ENCODE data around the gene ADAM12.
A peak's percentile ranks its signal among the peaks of the same experiment; 100 is the strongest.

The ADAM12 gene, protein sequence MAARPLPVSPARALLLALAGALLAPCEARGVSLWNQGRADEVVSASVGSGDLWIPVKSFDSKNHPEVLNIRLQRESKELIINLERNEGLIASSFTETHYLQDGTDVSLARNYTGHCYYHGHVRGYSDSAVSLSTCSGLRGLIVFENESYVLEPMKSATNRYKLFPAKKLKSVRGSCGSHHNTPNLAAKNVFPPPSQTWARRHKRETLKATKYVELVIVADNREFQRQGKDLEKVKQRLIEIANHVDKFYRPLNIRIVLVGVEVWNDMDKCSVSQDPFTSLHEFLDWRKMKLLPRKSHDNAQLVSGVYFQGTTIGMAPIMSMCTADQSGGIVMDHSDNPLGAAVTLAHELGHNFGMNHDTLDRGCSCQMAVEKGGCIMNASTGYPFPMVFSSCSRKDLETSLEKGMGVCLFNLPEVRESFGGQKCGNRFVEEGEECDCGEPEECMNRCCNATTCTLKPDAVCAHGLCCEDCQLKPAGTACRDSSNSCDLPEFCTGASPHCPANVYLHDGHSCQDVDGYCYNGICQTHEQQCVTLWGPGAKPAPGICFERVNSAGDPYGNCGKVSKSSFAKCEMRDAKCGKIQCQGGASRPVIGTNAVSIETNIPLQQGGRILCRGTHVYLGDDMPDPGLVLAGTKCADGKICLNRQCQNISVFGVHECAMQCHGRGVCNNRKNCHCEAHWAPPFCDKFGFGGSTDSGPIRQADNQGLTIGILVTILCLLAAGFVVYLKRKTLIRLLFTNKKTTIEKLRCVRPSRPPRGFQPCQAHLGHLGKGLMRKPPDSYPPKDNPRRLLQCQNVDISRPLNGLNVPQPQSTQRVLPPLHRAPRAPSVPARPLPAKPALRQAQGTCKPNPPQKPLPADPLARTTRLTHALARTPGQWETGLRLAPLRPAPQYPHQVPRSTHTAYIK

DNA sequence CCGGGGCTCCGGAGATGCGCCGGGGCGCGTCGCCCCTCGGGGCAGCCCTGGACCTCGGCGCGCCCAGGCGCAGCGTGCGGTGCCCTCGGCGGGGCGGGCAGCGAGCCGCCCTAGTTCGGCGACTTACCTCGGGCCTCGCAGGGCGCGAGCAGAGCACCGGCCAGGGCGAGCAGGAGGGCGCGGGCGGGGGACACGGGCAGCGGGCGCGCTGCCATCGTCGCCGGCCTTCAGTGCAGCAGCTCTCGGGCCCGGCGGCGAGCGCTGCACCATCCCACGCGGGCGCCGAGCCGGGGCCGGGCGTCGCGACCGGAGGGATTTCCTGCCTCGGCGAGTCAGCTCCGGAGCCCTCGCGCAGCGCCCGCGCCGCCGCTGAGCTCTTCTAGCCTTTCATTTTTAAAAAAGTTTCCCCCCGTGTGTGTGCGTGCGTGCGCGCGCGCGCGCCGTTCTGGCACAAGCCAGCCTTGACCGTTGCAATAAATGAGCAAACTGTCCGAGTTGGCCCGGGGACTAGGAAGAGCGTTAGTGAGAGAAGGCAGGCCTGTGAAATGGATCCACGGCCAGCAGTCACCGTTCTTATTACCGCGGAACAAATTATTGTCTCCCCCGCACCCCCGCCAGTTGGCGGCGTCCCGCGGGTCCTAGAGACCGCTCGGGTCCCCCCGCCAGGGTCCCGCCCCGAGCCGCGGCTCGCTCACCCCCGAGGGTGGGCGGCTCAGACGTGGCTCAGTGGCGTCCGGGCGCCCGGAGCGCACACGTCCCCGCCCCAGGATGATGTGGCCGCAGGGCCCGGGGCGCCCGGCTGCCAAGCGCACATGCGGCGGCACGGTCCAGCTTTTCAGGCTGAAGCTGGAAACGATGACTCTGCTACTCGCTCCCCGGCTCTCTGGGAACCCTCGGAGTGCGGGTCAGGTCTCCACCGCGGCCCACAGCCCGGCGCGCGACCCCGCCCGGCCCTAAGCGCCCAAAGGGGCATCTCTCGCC is at the start of gene ADAM12:
Gene ADAM12, minus strand, starts transcription at position 547 of the 981 bp plus-strand sequence. Its CDS starts 332 bp downstream, at position 215.
- peak; percentile 62 for DNase-seq (ENCODE audit: low read depth)

DNA sequence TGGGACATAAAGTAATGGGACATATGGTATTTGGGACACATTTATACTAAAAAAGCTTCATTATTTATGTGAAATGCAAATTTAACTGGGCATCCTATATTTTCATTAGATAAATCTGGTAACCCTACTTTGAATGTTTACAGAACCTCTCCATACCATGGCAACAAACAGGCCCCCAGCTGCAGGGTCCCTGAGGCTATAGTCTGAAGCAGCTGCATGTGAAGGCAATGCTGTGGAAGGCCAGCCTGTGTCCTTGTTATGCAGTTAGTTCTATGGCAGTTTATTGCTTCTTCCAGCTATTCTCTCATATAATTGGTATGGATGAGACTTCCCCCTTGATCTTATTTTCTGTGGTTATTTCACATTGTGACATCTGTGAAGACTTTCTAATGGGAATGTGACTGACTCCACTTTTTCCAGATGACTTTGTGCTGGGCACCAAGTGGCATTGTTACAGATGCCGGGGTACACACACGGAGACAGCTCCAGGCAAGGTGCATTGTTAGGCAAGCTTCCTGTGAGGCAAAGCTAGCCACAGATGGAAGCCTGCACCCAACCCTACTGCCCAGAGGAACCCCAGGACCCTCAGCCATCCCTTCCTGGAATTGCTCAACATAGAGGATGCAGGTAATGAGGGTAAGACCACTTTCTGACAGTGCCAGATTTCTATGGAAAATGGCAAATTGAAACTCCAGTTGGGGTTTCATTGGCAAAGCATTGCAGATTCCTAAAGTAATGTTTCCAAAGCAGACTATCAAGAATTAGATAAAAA is 49.5 kb upstream of the ADAM12 start:
- no peak for DNase-seq (ENCODE audit: low read depth)

DNA sequence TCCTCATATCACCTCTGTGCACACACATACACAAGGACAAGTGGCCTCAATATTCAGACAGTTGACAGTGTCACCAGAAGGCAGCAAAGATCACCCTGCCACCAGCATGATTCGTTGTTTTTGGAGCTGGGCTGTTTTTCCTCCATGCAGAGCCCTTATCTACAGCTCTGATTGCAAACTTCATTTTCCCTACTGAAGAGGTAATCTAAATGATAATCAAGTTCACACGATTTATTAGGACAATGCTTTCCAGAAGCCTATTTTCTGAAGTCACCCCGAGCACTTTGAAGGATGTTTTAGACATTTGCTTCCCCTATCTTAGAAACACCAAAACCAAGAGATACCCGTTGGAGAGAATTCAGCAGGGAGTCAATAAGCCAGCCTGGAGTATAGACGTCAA is 46.0 kb upstream of the ADAM12 start:
- no peak for DNase-seq (ENCODE audit: low read depth)

DNA sequence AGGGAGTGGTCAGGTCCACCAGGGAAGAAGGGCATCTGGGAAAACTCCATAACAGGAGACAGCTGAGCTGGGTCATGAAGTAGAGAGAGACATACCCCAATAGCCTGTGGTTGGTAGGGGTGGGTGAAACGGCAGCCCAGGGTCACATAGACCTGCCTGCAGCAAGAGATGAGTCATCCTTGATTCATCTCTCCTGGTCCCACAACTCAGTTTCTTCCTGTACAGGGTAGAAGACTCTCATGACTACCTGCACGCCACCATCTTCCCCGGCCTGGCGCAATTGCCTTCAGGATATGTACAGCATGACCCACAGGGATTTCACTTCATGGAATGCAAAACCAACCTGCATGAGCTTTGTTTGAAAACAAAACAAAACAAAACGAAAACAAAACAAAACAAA is 45.1 kb upstream of the ADAM12 start:
- DNase-seq (ENCODE audit: low read depth) = no peak

DNA sequence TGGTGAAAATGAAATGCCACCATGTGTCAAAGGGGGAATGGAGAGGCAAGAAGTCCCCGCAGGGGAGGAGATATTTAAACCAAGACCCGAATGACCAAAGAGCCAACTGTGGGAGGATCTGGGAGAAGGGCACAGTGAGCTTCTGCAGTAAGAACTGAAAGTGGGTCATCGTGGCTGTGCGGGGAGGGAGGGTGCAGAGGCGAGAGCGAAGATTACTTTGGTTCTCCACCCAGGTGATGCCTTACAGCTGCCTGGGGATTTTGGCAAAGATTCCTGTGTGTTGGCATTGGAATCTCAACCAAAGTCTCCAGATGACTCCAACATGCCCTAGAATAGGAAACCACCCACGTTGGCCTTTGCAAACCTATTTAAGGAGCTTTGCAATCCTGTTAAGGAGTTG is 44.2 kb upstream of the ADAM12 start:
- DNase-seq (ENCODE audit: low read depth) = no peak

DNA sequence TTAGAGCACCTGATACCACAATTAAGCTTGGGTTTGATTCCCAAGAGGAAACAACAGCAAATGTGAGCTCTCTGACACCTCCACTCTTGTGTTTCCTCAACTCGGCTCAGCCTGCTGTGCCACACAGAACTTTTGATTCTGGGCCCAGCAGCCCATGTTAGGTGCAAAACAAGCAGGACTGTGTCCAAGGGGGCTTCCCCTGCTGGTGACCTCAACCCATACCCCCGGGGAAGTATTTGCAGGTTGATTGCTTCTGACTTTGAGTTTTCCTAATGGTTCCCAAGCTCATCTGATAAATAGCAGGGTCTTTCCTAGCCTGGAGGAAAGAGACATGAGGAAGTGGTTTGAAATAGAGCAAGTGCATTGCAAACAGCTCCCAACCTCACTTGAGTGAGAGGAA is 43.5 kb upstream of the ADAM12 start:
- no peak for DNase-seq (ENCODE audit: low read depth)

DNA sequence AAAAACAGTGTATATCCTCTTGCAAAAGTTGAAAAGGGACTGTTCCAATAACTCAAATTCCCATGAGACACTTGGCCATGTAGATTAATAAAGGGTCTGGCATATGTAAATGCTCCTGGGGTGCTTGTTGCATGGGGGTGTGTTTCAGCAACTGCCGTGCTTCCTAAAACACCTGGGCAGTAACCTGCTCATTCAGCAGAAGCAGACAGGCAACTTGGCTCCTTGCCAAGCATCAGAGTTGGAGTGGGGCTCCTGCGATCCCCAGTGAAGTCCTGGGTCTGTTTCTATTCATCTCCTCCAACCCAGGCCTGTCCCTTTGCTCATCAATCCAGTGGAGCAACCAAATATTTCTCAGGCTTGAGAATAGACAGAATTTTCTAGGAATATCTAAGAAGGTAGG is 42.2 kb upstream of the ADAM12 start:
- DNase-seq (ENCODE audit: low read depth) = no peak

DNA sequence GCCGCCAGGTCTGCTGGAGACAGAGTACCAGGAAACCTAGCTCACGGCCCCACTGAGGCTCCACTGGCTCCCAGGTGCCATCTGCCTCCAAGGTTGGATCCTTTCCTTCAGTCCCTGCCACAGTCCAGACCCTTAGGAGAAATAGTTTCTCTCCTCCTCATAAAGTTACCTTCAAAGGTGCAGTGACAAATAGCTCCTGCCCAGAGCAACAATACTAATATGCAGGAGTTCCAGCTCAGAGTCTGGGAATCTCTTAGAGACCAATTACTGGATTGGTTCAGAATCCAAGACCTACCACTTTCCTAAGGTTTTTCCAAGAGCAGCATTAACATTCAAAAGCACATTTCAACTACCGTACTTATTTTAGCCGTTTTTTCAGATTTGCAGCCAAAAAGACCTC is 41.0 kb upstream of the ADAM12 start:
- DNase-seq (ENCODE audit: low read depth) = no peak

DNA sequence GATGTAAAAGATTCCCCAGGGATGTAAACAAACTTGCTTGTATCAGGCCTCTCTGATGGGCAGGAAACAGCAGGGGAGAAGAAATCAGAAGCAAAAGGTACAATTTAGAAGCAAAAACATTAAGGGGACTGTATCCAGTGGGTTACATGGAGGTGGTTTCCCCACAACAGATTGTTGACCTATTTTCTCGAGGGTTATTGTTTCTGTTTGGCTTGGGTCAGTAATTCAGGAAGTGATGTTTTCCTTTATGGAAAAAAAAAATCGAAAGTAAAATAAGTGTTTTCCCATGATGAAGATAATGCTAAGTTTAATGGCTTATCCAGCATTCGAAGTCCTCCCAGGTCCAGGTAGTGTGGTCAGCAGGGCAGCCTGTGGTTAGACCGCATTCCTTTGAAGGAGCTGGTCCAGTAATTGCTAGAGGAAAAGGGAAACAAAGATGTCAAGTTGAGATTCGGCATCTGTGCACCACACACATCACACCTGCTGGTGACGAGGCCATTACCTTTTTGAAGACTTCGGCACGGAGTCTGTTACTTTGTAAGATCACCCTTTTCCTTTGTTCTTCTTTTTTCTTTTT is 37.3 kb upstream of the ADAM12 start:
- no peak for DNase-seq (ENCODE audit: low read depth)

DNA sequence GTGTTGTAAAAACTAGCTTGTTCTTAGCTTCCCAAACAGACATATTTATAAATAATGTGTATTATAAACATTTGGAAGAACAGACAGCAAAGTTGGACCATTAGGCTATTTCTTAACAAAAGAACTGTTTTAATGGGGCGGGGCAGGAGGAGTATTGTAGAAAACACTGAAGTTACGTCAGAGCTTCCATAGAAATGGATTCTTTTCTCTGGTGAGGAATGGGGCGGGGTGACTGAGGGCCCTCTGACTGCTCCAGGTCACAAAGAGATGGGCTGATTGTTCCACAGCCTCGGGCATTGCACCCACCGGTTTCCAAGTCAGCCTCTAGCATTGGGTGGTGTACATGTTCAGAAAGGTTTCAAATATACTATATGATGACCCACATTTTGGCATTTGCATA is 36.8 kb upstream of the ADAM12 start:
- no peak for DNase-seq (ENCODE audit: low read depth)

DNA sequence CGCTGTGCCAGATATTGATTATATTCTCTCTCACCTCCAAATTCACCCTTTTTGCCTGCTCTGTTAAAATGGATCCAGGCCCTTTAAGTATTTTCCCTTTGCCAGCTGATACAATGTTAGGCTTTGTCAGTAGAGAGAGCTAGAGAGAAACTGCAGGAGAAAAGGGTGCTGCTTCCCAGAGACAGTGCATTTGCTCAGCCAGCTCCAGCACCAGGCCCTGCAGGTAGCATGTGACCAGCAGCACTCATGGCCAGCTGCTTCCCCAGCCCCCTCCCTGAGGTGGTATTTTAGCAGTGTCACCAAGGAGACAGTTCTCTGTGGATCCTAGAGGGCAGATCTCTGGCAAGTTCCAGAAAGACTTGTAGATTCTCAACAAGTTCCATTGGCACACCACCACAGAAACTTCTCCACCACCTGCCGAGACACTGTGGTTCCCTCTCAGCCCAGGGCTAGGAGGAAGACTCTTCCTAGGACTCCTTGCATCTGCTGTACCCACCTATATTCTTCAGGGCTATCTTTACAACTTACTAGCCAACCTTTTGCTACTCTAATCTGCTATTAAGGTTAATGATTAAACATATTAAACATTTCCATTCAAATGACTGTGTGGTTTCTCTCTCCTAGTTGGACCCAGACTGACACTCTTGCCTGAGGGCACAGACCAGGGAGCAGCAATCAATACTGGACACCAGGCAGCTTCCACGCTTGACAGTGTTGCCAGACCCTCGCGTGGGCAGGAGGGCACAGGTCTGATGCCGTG is 35.6 kb upstream of the ADAM12 start:
- DNase-seq (ENCODE audit: low read depth) = no peak

DNA sequence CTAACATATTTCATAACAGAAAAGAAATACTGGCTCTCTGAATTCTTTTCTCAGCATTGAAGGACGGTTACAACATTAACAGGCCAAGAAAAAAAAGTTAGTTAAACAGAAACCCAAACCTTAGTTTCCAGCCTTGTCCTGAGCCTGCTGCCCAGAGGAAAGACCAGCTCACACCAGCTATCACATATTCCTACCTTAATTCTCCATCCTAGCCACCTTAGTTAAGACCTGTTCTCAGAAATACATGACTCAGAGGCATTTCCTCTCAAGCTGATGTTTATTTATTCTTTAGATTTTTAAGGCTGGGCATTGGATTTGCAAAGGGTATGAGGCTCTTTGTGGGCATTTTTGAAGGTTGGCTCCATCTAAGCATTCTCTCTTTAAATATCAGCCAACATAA is 34.3 kb upstream of the ADAM12 start:
- peak; percentile 20 for DNase-seq (ENCODE audit: low read depth)

DNA sequence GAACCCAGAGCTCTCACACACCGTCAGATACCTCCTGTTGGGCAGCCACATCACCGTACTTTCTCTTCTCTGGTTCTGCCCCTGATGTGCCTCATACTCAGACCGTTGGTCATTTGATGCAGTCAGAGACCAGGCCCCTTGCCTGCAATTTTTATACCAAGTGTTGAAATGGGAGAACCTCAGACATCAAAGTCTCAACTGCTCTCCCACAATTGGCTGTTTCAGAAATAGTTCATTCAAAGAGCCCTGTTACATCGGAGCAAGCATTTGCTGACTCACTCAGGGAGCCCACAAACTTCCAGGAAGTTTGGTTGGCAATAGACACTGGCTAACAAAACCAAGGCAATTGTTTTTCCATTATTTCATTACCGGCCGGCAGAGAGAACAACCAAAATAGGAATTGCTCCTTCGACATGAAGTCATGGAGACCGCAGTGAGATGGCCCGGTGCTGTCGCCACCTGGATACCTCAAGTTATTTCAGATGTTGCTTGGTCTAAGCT is 33.5 kb upstream of the ADAM12 start:
- peak; percentile 91 for DNase-seq (ENCODE audit: low read depth)

DNA sequence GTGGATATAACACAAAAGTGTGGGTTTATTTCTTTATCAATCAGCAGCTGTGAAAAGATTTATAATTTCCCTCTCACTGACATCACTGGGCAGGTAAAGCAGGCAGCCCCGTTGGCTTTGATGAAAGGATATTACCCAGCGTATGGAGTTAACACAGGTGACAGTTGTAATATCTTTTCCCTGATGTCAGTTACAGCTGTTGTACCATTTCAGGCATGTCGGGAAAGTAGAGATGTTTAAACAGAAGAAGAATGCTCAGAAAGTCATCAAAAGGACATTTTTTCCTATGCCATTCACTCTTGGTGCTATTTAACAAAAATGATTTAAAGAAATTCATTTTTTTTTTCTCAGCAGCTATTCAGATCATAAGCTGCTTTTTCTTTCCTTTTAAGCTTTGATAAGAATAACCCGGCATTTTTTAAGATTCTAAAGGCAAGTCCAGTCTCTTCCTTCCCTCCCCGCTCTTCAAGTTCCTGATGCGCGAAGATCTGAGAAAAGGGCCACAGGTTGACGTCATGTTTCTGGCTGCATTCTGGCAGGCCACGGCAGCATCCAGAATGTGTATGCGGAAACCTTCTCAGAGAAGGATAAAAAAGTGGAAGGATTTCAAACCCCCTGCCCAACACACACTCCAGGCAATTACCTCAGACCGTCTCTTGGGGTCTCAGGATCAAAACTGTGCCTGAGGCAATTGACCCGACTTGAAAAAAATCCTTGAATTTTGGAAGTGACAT is 32.5 kb upstream of the ADAM12 start:
- peak; percentile 29 for DNase-seq (ENCODE audit: low read depth)

DNA sequence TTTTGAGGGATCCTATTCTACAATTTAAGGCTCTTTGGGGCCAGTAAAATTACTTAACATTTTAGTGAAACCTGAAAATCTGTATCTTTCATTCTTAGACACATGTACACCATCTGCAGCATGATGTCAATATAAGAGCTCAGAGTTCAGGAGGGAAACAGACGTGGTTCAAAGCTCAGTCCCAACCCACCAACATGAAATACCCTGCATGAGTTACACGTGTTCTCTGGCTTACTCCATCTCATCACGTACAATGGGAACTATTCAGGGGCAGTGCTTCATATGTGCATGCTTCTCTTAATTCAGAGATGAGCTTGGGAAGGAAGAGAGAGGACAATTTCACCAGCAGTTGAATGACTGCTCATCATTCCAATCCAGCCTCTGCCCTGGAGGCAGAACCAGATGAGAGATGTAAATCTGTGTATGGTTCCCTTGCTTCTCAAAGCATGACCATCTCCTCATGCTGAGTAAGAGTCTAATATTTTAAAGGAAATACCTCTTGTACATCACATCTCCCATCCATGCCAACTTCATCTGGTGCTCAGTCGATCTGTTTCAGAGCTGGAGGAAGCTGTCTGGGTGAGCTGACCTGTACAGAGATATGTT is 29.0 kb upstream of the ADAM12 start:
- no peak for DNase-seq (ENCODE audit: low read depth)

DNA sequence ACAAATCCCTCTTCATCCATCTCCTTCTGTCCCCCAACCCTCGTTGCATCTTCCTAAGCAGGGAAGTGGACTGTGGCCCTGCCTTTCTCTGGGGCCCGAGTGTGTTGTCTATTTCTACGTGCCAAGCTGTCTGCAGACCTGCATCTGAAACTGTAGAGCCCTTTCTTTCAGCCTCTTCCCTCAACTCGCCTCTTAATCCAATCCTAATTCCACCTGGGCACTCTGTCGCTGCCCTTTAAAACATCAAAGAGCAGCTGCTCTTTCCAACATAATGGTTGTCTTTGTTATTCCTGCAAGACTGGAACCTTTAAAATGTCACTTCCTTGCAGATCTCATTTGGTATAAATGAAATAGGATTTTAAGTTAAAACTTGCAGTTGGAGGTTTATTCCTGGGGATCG is 21.5 kb upstream of the ADAM12 start:
- no peak for DNase-seq (ENCODE audit: low read depth)

DNA sequence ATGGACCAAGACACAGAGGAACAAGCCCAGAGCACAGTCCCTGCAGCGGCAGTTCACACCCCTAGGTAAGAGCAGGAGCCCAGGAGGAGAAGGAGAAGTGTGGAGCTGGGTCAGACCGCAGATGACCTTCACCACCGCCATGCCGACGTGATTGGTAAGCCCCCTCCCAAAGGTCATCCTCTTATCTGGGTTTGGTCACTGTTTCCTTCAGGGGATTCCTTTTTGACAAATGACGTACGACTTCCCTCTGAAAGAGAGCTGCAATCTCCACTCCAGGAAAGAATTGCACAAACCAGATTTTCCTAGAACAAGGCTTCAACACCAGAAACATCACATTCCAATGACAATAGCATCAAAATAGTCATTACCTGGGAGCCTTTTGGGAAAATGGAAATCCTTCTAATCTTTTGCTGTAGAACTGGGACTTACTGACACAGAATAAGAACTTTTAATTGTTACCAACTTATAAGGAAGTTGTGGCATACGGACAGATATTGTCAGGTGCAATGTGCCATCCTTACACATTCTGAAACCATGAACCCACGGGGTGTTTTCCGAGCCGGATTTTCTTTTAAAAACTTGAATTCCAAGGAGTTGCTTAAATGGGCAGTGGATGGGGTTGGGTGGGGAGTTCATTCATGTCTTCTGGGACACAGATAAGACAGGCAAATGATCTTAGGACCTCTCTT is 20.8 kb upstream of the ADAM12 start:
- DNase-seq (ENCODE audit: low read depth) = no peak

DNA sequence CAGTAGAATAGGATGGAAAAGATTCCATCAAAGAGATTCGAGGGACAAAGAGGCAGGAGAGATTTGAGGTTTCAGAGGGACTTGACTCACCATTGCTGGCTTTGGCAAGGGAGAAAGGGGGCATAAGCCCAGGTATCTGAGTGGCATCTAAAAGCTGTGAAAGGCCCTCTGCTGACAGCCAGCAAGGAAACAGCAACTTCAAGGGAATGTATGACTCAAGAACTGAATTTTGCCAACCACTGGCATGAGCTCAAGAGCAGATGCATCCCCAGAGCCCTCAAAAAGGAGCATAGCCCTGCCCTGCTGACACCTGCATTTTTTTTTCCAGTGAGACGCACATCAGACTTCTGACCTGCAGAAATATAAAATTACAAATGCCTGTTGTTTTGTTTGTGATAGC is 19.6 kb upstream of the ADAM12 start:
- DNase-seq (ENCODE audit: low read depth) = no peak

Measured in iris pigment epithelial cell (primary cell).